H1 (cell line): ENCODE results near the gene GALP. TPM values are rescaled to one million over a fixed set of nuclear protein-coding genes. Genes with fewer than 3 reads are reported as not detected.

Experiments used
- EZH2 ChIP-seq: fragments of 200-600 bp; sonication (generic); IDR thresholded peaks from 2 replicates; pipeline ENCODE4 v1.7.1; 2012; ENCODE audit warnings: low read depth, mild to moderate bottlenecking, moderate library complexity, low read length, inconsistent platforms; ENCODE audit not compliant: severe bottlenecking
- KDM4A ChIP-seq: IDR thresholded peaks from one replicate; pipeline ENCODE4 v1.7.1; 2012; ENCODE audit warnings: low read depth, mild to moderate bottlenecking, moderate library complexity, low read length, inconsistent platforms; ENCODE audit not compliant: severe bottlenecking
- NANOG ChIP-seq: IDR thresholded peaks from 2 replicates; pipeline ENCODE4 v1.6.1; 2011; ENCODE audit warnings: low read length, low read depth, mild to moderate bottlenecking, inconsistent platforms; ENCODE audit not compliant: insufficient read depth, poor library complexity, severe bottlenecking
- RXRA ChIP-seq: IDR thresholded peaks from 2 replicates; pipeline ENCODE4 v1.6.1; 2011; ENCODE audit warnings: low read depth, mild to moderate bottlenecking, low read length, moderate library complexity; ENCODE audit not compliant: insufficient read depth
- SIRT6 ChIP-seq: IDR thresholded peaks from one replicate; pipeline ENCODE4 v1.7.1; 2012; ENCODE audit warnings: low read length, inconsistent platforms
- SIX5 ChIP-seq: IDR thresholded peaks from 2 replicates; pipeline ENCODE4 v1.6.1; 2011; ENCODE audit warnings: mild to moderate bottlenecking, low read depth, low read length
- TAF7 ChIP-seq: optimal IDR thresholded peaks from 2 replicates; pipeline ENCODE3; 2011; ENCODE audit warnings: low read depth, mild to moderate bottlenecking, inconsistent platforms, low read length, moderate library complexity, borderline replicate concordance
- polyA plus RNA-seq, 7 experiments: library from polyadenylated mRNA; depleted of rRNA in 3 of 7; stranded (reverse) in 5 of 7; unstranded in 2 of 7; fragments of >200 nt in 5 of 7; fragments of 200-250 nt in 2 of 7; gene quantifications; 1 replicate in 5 of 7; 2 replicates in 1 of 7; 4 replicates in 1 of 7; pipeline versions ENCODE4 v1.2.1 to v1.2.3, GENCODE V29; 2011 to 2013; ENCODE audit warnings: missing spikeins in 2 of 7, mixed read lengths in 2 of 7
- total RNA-seq: library from RNA; stranded (reverse); fragmentation: NEBNext Ultra II Directional; extraction: Animal tissue kit (Norgen Biotek cat#: 25700); gene quantifications from 2 replicates; pipeline ENCODE4 v1.2.1, GENCODE V29; 2021

The GALP gene
- total and polyA plus RNA-seq, 2 of the 8 experiments (the other 6 are each of a cell fraction or from before 2014, with no cell fraction given) = 0.14 TPM; not detected in 1

DNA sequence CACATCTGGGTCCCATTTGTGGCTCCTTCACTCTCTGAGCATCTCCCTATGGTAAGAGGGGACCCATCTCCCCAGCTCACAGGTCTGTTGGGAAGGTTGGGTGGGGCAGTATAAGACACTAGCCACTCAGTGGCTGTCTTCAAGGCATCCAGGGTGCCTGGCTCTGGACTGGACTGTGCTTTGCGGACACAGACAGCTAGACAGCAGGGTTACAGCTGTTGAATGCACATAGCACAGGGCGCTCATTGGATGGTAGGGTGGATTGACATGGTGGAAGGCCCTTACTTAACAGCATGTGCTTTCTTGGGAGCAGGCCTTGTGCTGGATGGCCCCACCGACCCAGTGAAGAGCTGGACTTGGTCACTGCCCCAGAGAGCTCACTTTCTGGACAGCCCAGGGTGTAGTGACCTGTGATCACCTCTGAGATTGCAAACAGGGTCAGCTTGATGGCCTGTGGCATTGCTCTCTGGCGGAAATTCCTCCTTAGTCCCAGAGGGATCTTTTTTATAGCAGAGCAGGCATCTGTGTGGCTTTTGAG is 32.8 kb upstream of the GALP start (continued):
- TF ChIP-seq RXRA = no peak
- no peak for TF ChIP-seq EZH2
- TF ChIP-seq TAF7 = no peak
- TF ChIP-seq KDM4A = no peak
- no peak for TF ChIP-seq SIRT6
- TF ChIP-seq SIX5 = no peak
- TF ChIP-seq NANOG = no peak
